WERI-Rb-1 (cell line): ENCODE measurements around the gene ZFHX3.

ENCODE experiments used
- DNase-seq: peaks from one replicate; pipeline ENCODE4 v3.0.0-alpha.2; 2020
- H3K27ac ChIP-seq: fragments of 250-450 bp; sonication (Bioruptor Pico); 2 replicates; pipeline ENCODE4 v1.5.1; 2020; ENCODE audit warnings: mild to moderate bottlenecking, moderate library complexity
- H3K27me3 ChIP-seq: fragments of 250-450 bp; sonication (Bioruptor Pico); 2 replicates; pipeline ENCODE4 v1.5.1; 2021; ENCODE audit warnings: mild to moderate bottlenecking, low read depth, moderate library complexity; ENCODE audit not compliant: insufficient read depth, severe bottlenecking
- H3K36me3 ChIP-seq: fragments of 250-450 bp; sonication (Bioruptor Pico); 2 replicates; pipeline ENCODE4 v1.5.1; 2020; ENCODE audit warnings: mild to moderate bottlenecking, moderate library complexity
- H3K4me3 ChIP-seq: 2 replicates; pipeline ENCODE4 v1.5.1; 2011; ENCODE audit warnings: low read depth, mild to moderate bottlenecking, control low read depth, low read length
- H3K9me3 ChIP-seq: fragments of 250-450 bp; sonication (Bioruptor Pico); 2 replicates; pipeline ENCODE4 v1.5.1; 2021; ENCODE audit warnings: mild to moderate bottlenecking, moderate library complexity; ENCODE audit not compliant: severe bottlenecking
- TF ChIP-seq, protein P1 (sequence below): IDR thresholded peaks from 2 replicates; pipeline ENCODE4 v1.5.1; 2011; ENCODE audit warnings: low read depth, mild to moderate bottlenecking, control low read depth, inconsistent platforms, low read length

Gene ZFHX3

DNA sequence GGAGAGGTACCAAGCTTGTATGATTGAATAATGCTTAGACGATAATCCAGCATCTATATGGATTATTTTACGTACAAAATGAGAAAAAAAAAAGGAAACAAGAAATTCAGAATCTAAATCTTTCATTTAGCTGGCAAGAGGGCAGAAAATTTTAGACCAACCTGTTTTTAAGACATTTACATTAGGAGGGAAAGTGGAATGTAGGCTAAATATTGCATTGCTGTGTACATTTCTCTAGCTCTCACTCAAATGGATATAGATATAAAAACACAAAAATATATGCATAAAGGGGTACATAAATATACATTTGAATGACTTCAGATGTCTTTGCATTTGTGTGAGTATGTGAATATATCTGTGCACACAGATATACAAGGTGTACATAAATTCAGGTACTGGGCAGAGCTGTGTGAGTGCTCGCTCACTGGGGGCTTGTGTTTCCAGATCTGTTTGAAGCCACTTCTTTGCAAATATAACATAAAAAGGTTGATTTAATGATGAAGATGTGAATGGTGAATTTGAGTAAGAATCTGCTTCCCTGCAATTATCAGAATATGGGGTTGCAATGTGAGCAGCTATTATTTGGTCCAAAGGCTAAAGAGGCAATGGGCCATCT, 14.2 kb upstream of the ZFHX3 start:
- no peaks in the 10 kb centered on the region for H3K27me3 ChIP-seq
- no peaks in the 10 kb centered on the region for H3K9me3 ChIP-seq
- DNase-seq: no peak
- no peak overlapping the region for H3K4me3 ChIP-seq
- TF ChIP-seq, protein P1, sequence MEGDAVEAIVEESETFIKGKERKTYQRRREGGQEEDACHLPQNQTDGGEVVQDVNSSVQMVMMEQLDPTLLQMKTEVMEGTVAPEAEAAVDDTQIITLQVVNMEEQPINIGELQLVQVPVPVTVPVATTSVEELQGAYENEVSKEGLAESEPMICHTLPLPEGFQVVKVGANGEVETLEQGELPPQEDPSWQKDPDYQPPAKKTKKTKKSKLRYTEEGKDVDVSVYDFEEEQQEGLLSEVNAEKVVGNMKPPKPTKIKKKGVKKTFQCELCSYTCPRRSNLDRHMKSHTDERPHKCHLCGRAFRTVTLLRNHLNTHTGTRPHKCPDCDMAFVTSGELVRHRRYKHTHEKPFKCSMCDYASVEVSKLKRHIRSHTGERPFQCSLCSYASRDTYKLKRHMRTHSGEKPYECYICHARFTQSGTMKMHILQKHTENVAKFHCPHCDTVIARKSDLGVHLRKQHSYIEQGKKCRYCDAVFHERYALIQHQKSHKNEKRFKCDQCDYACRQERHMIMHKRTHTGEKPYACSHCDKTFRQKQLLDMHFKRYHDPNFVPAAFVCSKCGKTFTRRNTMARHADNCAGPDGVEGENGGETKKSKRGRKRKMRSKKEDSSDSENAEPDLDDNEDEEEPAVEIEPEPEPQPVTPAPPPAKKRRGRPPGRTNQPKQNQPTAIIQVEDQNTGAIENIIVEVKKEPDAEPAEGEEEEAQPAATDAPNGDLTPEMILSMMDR: no peak
- H3K36me3 ChIP-seq: no peaks in the 10 kb centered on the region
- no peak overlapping the region for H3K27ac ChIP-seq

DNA sequence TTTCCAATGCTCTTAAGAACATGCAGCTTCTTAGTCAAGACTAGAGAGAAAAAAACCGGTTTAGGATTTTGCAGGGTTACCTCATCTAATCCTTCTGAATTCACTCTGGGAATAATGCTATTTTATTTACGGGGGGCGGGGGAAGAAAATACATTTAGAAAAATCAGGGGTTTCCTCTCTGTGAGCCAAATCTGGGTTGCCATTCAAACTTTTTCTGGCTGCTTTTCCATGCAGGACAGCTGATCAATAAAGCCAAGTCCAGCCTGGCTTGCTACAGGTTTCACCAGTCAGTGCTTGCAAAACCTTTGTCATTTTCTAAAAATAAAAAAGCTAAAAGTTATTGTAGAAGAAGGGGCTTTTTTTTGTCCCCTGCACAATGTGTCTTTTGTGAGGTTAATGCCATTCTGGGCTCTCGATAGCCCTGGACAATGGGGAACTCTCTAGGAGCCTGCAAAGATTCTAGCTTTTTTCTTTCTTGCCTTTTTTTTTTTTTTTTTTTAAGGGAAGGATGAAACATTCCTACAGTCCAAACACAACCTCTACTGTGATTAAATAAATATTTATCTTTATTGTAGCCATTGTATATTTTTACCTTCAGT, 13.1 kb upstream of the ZFHX3 start:
- Histone ChIP-seq H3K4me3 (peak overlapping the region; percentile 34; the same call in 1 of the 2 replicates), H3K27me3 (no peaks in the 10 kb centered on the region)
- TF ChIP-seq, protein P1: no peak

DNA sequence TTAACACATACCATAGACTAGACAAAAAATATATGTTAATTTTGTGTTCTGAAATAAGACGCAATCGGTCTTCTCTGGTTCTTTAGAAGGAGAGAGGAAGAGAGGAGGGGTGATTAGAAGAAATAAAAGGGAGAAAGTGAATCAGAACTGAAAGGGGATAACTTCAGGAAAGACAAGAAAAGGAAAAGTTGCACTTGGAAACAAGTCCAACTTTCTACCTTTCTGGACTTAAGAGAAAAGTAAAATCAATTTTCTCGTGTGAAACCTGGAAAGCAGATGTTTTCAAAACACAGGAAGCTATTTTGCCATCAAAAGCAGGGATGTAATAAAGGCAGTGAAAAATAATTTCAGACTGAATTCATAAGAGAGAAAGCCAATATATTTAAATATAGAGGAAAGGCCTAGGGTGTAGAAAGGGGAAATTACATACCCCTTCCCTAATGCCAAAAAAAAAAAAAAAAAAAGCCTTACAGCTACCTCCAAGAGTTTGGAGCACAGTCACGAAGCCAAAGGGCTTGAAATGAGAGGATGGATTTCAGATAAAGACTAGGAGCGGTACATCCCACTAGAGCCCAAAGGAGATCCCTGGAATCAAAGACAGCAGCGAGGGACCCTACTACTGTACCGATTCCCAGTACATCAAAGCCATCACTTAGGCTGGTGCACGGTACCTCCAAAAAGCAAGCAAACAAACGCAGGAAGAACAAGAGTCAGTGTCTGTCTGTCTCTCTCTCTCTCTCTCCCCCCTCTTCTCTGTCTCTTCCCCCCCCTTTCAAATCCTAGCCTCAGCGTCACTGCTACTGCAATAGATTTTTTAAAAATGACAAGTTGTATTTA, 12.1 kb upstream of the ZFHX3 start:
- TF ChIP-seq, protein P1: no peak
- no peaks in the 10 kb centered on the region for H3K36me3 ChIP-seq
- H3K9me3 ChIP-seq: no peaks in the 10 kb centered on the region
- no peak for DNase-seq
- H3K27ac ChIP-seq: peak overlapping the region; percentile 90
- H3K4me3 ChIP-seq: peak overlapping the region; percentile 34
- H3K27me3 ChIP-seq: no peaks in the 10 kb centered on the region

More for the DNA sequence above, 13.1 kb upstream of the ZFHX3 start:
- no peak overlapping the region for H3K27ac ChIP-seq
- H3K9me3 ChIP-seq: no peaks in the 10 kb centered on the region
- no peaks in the 10 kb centered on the region for H3K36me3 ChIP-seq
- DNase-seq: no peak

DNA sequence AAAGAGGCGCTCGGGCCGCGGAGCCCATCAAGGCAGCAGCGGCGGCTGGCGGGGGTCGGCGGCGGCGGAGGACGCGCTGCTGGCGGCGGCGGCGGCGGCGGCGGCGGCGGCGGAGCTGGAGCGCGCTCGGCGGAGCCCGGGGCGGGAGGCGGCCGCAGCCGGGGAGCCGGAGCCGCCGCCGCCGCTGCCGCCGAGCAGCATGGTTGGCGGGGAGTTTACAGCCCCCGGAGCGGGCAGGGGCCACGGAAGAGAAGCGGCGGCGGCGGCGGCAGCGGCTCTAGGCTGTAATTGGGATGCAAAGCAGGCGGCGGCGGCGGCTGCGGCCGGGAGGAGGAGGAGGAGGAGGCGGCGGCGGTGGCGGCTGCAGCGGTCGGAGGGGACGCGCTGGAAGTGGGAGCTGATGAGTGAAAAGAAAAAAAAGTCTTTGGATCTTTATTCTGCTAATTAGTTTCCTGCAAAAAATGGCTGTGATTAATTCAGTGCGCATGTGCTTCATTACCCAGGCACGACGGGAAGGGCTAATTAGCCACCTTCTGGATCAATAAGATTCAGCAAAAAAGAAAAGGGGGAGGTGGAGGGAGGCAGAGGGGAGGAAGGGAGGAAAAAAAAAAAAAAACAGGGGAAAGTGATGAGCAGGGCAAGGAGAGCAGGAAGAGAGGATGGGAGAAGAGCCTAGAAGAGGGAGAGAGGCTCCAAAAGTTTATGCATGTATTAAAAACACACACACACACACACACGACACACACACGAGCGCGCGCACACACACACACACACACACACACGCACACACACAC, 10.9 kb upstream of the ZFHX3 start:
- TF ChIP-seq, protein P1: no peak
- Histone ChIP-seq H3K9me3 (no peaks in the 10 kb centered on the region), H3K27me3 (no peaks in the 10 kb centered on the region), H3K27ac (peak overlapping the region; percentile 90), H3K4me3 (peak overlapping the region; percentile 47), H3K36me3 (no peaks in the 10 kb centered on the region)
- DNase-seq: peak; percentile 51

DNA sequence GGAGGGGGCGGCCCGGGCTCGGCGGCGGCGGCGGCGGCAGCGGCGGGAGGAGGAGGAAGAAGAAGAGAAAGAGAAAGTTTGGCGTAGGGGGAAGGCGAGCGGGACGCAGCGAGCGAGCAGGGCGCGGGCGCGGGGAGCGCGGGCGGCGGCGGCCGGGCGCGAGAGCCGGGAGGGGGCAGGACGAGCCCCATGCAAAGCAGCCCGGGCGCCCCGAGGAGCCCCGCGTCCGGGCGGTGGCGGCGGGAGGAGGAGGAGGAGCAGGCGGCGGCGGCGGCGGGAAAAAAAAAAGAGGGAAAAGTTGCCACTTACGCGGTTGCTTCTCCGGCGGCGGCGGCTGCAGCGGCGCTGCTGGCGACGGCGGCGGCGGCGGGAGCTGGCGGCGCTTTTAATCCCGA, 10.3 kb upstream of the ZFHX3 start:
- Histone ChIP-seq H3K36me3 (no peaks in the 10 kb centered on the region), H3K4me3 (peak overlapping the region; percentile 47), H3K27ac (peak overlapping the region; percentile 90), H3K9me3 (no peaks in the 10 kb centered on the region), H3K27me3 (no peaks in the 10 kb centered on the region)
- no peak for DNase-seq
- TF ChIP-seq, protein P1: no peak
